Stimulated activated CD4-positive, alpha-beta T cell treated with anti-CD3 and anti-CD28 coated beads, TNF-alpha, amount 100 ng/mL, for 48 hours (primary cell): Measurements from ENCODE around the gene DCST1.

Experiments used
- DNase-seq, 3 donors: peaks; one replicate each; pipeline ENCODE4 v3.0.0-alpha.2; 2020; ENCODE audit warnings: low read depth in 3 of 3

The DCST1 gene

GRCh38 chr1:155000726-155001424, 32.7 kb upstream of the DCST1 start:
- DNase-seq, result peak; percentile 70 to 86 (median 80)

- no peak for DNase-seq
Measured at GRCh38 chr1:155001425-155001674, 32.3 kb upstream of the DCST1 start.

DNA sequence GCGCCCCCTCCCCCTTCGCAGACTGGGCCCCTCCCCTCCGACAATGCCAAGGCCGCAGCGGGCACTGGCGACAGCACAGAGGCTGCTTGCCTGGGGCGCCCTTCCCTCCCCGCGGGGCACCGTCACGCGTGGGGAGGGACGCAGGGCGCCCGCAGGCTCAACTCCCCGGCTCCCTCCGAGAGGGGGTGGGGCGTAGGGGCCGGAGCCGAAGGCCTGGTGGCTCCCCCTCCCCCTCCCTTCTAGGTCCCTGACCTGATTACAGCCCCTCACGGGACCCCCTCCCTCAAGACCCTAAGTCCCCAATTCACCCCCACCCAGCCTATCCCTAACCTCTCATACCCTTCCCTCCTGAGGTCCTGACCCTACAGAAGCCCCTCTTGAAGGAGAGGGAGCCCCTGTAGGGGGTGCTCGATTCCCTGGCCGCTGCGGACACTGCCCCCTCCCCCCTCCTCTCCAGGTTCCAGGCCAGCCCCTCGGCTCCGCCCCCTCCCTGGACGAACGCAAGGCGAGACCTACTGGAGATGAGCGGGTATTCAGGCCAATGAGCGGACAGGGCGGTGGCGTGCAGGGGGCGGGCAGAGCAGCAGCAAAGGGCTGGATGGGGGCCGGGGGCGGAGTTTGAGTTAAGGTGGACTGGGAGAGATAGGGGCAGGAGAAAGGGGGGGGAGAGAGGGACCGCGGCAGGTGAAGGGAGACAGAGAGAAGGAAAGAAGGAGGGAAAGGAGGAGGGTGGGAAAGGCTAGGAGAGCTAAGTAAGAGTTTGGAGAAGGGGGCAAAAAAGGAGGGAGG, 31.8 kb upstream of the DCST1 start:
- peak; percentile 96 to 100 (median 98) for DNase-seq

GRCh38 chr1:155002464-155003226, 31.0 kb upstream of the DCST1 start, which contains the start of gene ZBTB7B:
Gene ZBTB7B (plus strand): TSS chr1:155002802. CDS start chr1:155014661, 11,859 bp downstream.
- no peak for DNase-seq

- no peak for DNase-seq
Measured at GRCh38 chr1:155003227-155003765, 30.3 kb upstream of the DCST1 start.

DNA sequence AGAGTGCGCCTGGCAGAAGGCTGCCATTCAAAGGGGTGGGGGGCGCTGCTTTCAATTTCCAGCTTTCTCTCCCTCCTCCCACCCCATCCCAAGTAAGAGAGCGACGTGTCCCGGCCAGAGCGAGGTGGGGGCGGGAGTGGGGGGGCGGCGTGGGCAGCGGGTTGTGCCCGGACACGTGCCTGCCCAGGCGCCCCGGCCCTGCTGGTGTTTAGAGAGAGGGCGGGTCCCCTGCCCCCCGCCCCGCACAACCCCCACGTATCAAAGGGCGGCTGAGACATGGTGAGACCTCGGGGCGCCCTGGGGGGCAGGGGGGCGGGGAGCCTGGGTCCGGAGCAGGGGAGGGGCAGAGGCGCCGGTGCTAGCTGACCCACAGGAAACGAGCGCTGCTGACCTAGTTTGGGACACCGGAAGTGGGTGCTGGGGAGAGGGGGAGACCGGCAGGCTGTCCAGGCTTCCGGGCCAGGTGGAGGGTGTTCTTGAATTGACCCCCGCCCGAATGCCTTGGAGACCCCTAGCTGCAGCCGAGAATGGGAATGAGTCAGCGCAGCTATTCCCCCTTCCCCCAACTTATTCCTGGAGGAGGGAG, 29.8 kb upstream of the DCST1 start:
- DNase-seq, result no peak

DNA sequence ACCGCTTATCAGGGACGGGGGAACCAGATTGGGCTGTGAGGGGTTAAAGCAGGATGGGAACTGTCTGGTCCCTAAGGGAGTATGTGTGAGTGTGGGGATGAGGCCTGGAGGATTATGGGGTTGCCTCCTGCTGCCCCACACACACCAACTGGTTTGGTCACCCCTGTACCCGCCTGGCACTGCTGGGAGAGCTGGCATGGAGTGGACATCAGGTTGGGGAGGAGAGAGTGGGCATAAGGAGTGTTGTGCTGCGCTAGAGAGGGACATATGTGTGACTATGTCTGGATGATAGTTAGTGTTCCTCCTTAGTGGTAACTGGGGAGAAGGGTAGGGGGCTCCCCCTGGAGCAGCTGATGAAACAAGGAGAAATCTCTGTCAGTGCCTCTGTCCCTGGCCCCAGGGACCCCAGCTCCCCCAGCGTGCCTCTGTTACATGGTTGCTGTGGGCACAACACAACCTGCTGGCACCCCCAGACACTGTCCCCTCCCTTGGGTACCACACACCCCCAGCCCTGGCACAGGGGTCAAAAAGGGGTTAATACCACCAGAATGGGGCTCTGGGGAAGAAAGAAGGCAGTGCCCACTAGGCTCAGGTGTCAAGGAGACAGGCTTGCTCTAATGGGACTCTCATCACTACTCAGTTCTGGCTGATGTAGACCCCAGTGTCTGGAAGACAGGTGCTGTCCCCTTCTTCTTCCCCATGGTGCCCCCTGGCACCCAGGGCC, 29.1 kb upstream of the DCST1 start:
- no peak for DNase-seq

- DNase-seq, result no peak
Measured at GRCh38 chr1:155005076-155006011, 28.3 kb upstream of the DCST1 start.

- DNase-seq, result no peak
Measured at GRCh38 chr1:155006601-155007101, 27.0 kb upstream of the DCST1 start.

DNA sequence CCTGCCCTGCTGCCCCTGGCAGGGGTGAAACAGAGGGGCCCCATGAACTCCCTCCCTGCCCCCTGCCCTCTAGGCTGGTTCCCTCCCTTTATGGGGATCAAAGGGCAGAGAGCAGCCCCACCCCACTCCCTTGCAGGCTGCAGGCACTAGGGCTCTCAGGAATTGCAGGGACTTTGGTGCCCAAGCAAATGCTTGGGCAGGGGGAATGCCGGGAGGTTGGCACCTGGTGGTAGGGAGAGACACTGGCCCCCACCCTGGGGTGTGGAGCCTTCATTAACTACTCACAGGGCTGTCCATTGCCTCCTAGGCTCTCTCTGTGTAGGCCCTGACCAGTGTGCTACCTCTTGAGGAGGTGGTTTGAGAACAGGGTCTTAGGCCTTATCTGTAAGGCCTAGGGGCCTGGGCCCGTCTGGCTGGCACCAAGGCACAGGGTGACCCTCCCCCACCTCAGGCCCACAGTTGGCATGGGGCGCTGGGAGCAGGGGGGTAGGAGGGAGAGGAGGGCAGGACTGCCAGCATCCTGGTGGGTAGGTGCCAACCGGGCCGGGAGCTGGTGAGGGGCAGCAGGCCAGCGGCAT, 26.3 kb upstream of the DCST1 start:
- DNase-seq, result no peak

- peak; percentile 61 to 92 (median 64) for DNase-seq
Measured at GRCh38 chr1:155008015-155008941, 25.3 kb upstream of the DCST1 start.

DNA sequence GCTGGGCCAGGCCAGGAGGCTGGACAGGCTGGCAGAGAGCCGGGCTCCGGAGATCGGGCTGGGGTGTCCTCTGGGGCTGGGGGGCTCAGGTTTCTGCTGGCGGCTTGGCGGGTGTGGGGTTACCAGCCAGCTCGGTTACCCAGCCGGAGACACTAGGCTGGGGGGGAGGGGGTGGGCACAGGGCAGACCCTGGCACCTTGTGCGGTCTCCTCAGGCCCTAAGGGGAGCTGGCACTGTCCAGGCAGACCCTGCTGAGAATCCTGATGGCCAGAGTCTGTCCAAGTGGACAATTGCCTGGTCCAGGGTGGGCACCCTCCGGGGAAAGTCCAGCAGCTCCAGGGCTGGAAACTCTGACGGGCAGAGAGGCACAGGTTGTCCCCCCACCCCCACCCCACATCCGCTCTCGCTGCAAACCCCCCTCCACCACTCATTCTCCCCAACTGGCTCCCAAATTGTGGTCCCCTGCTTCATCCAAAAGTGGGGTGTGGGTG, 24.4 kb upstream of the DCST1 start:
- DNase-seq, result no peak

DNA sequence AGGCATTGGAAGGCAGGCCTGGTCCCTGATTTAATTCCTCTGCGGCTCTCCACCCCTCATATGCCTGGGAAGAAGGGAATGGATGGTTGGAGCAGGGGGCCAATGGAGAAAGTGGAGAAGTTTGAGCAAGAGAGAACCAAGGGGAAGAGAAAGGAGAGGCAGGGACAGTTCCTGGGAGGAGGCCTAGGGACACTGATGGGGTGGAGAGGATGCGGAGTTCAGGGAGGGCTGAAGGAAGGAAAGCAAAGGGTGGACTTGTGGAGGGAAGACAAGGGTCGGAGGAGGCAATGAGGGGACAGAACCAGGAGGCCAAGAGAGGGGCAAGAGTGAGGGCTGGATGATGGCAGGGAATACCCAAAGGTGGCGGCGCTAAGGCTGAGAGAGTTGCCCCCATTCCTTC, 23.9 kb upstream of the DCST1 start:
- DNase-seq, result no peak

DNA sequence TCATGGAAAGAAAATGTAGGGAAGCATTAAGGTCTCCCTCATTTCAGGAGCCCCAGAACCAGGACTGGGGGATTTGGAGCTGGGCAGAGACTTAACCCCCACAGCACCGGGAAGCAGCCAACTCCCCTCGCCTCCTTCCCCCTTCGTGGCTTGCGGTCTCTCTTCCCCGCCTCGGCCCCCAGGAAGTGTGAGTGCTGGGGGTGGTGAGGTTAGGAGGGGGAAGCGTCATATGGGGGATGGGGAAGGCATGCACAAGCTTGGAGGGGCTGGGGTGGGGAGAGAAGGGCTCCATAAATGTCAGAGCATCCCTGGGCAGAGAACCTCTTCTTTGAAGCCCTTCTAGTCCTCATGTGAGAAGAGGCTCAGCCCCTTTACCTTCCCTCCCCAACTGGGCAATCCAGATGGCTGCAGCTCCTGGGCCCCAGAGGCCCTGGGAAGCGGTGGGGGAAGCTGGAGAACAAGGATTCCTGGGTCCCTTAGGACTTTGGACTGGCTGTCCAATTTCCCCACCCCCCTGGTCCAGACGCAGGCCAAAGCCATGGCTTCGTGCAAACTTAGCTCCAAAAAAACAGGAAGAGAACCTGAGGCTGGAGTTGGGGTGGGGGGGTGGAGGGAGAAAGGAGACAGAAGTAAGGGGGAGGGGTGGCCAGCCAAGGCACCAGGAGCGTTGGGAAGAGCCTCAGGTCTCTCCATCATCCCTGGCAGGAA, 23.3 kb upstream of the DCST1 start:
- DNase-seq, result no peak

DNA sequence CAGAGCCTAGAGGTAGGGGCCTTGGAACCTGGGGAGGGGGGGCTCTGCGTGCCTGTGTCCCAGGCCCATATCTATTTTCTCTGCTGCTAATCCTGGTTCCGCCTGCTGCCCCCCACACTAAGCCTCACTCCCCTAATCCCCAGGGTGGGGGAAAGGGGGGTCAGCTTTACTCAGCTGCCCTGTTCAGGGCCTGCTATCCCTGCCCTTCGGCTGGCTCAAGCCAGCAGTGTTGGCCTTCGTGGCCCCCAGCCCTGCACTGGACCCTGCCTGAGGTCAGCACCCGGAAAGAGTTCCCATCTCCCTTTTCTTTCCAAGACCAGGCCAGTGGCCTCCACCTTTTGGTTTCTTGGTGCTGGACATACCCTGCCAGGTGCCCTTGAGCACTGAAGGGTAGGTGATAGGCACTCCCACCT, 22.6 kb upstream of the DCST1 start:
- no peak for DNase-seq

GRCh38 chr1:155011437-155012025, 22.1 kb upstream of the DCST1 start:
- DNase-seq, result no peak

- no peak for DNase-seq
Measured at GRCh38 chr1:155012026-155012546, 21.5 kb upstream of the DCST1 start.
